ENCODE measurements around the gene ASTL.
A peak's percentile ranks its signal among the peaks of the same experiment; 100 is the strongest.
"Not testable (repeated sequence)": the region's sequence is repeated elsewhere in the genome, so short reads cannot be mapped to it uniquely, and the experiment has no call there.

ASTL gene

GRCh38 chr2:96146153-96146880 lies 8.0 kb upstream of the ASTL start:
- no peak for TF ChIP-seq Cebpa-rat (IDR thresholded peaks at IDR 0.05)
- Histone ChIP-seq H4K20me1 (peaks cover 28% of the 10 kb centered on the region), H3K27ac (peak overlapping the region; percentile 95), H3K4me1 (peaks cover 87% of the 10 kb centered on the region), H3K4me2 (peak overlapping the region; percentile 95), H3K9ac (peak overlapping the region; percentile 94), H3K4me3 (peak overlapping the region; percentile 96), H3K36me3 (peaks cover 23% of the 10 kb centered on the region), H3K27me3 (no peaks in the 10 kb centered on the region), H3K9me3 (no peaks in the 10 kb centered on the region)

GRCh38 chr2:96145848-96146152 lies 7.5 kb upstream of the ASTL start:
- Histone ChIP-seq H3K27me3 (no peaks in the 10 kb centered on the region), H3K4me1 (peaks cover 90% of the 10 kb centered on the region), H3K4me3 (peak overlapping the region; percentile 96), H3K9ac (peak overlapping the region; percentile 94), H4K20me1 (peaks cover 28% of the 10 kb centered on the region), H3K4me2 (peak overlapping the region; percentile 95), H3K27ac (peak overlapping the region; percentile 95), H3K36me3 (peaks cover 23% of the 10 kb centered on the region), H3K9me3 (no peaks in the 10 kb centered on the region)
- TF ChIP-seq Cebpa-rat (IDR thresholded peaks at IDR 0.05), result no peak

- Histone ChIP-seq H3K36me3 (peaks cover 23% of the 10 kb centered on the region), H3K9me3 (no peaks in the 10 kb centered on the region), H3K4me2 (peak within 1 kb of the TSS; percentile 95), H3K27ac (peak within 1 kb of the TSS; percentile 95), H3K9ac (peak within 1 kb of the TSS; percentile 94), H3K4me3 (peak within 1 kb of the TSS; percentile 96), H4K20me1 (peaks cover 28% of the 10 kb centered on the region), H3K4me1 (peaks cover 89% of the 10 kb centered on the region), H3K27me3 (no peaks in the 10 kb centered on the region)
- no peak for TF ChIP-seq Cebpa-rat (IDR thresholded peaks at IDR 0.05)
Measured at GRCh38 chr2:96145036-96145847, 6.9 kb upstream of the ASTL start, which contains the start of gene DUSP2. DUSP2 (minus strand) TSS chr2:96145440; CDS start chr2:96145354, 86 bp downstream.

- Histone ChIP-seq H4K20me1 (peaks cover 28% of the 10 kb centered on the region), H3K4me3 (peak overlapping the region; percentile 96), H3K4me2 (peak overlapping the region; percentile 95), H3K27ac (peak overlapping the region; percentile 95), H3K9me3 (no peaks in the 10 kb centered on the region), H3K4me1 (peaks cover 84% of the 10 kb centered on the region), H3K27me3 (no peaks in the 10 kb centered on the region), H3K36me3 (peaks cover 23% of the 10 kb centered on the region), H3K9ac (peak overlapping the region; percentile 94)
- TF ChIP-seq Cebpa-rat (IDR thresholded peaks at IDR 0.05), result no peak
Measured at GRCh38 chr2:96144481-96145035, 6.3 kb upstream of the ASTL start.

- H3K9ac ChIP-seq, result peak overlapping the region; percentile 94
- H3K9me3 ChIP-seq, result no peaks in the 10 kb centered on the region
- TF ChIP-seq Cebpa-rat (IDR thresholded peaks at IDR 0.05), result no peak
- peak overlapping the region; percentile 95 for H3K4me2 ChIP-seq
- peak overlapping the region; percentile 95 for H3K27ac ChIP-seq
- peaks cover 28% of the 10 kb centered on the region for H4K20me1 ChIP-seq
- H3K4me1 ChIP-seq, result peaks cover 78% of the 10 kb centered on the region
- peaks cover 23% of the 10 kb centered on the region for H3K36me3 ChIP-seq
- H3K27me3 ChIP-seq, result no peaks in the 10 kb centered on the region
- peak overlapping the region; percentile 96 for H3K4me3 ChIP-seq
Measured at GRCh38 chr2:96143848-96144480, 5.7 kb upstream of the ASTL start.

GRCh38 chr2:96143231-96143847 lies 5.0 kb upstream of the ASTL start:
- Histone ChIP-seq H3K27me3 (no peaks in the 10 kb centered on the region), H3K9ac (peak overlapping the region; percentile 94), H3K27ac (peak overlapping the region; percentile 8; the same call in 1 of the 2 replicates), H3K4me3 (peak overlapping the region; percentile 96), H3K4me1 (peaks cover 72% of the 10 kb centered on the region), H3K36me3 (peaks cover 23% of the 10 kb centered on the region), H3K9me3 (no peaks in the 10 kb centered on the region), H3K4me2 (peak overlapping the region; percentile 95), H4K20me1 (peaks cover 28% of the 10 kb centered on the region)
- TF ChIP-seq Cebpa-rat (IDR thresholded peaks at IDR 0.05), result no peak

GRCh38 chr2:96142217-96143113 lies 4.2 kb upstream of the ASTL start:
- Histone ChIP-seq H3K9me3 (no peaks in the 10 kb centered on the region), H3K27me3 (no peaks in the 10 kb centered on the region), H3K36me3 (peaks cover 23% of the 10 kb centered on the region), H3K27ac (peak overlapping the region; percentile 8; the same call in 1 of the 2 replicates), H4K20me1 (peaks cover 28% of the 10 kb centered on the region), H3K4me2 (peak overlapping the region; percentile 95), H3K4me1 (peaks cover 66% of the 10 kb centered on the region), H3K4me3 (peak overlapping the region; percentile 96; the same call in 1 of the 2 replicates), H3K9ac (peak overlapping the region; percentile 94; the same call in 1 of the 2 replicates)
- TF ChIP-seq Cebpa-rat (IDR thresholded peaks at IDR 0.05), result no peak

- Histone ChIP-seq H3K4me1 (peaks cover 60% of the 10 kb centered on the region), H4K20me1 (peaks cover 28% of the 10 kb centered on the region), H3K36me3 (peaks cover 23% of the 10 kb centered on the region), H3K4me2 (peak overlapping the region; percentile 55; the same call in 1 of the 2 replicates)
- not testable (repeated sequence) for H3K4me3 ChIP-seq, H3K9ac ChIP-seq, H3K27ac ChIP-seq, H3K9me3 ChIP-seq, H3K27me3 ChIP-seq
Measured at GRCh38 chr2:96141624-96141967, 3.3 kb upstream of the ASTL start.

All from BLaER1 (cell line).